NCI-H2107 treated with DMSO at 0.1 percent for 48 hours (cell line): Measurements from ENCODE around the gene FRAT2.

Experiments used
- DNase-seq: peaks from one replicate; lab custom pipeline; 2025; ENCODE audit not compliant: unreplicated experiment; lab: John Stamatoyannopoulos, UW

Gene FRAT2

GRCh38 chr10:97327348-97328294 lies 6.9 kb downstream of the FRAT2 start:
- no peak for DNase-seq

GRCh38 chr10:97325754-97326153 lies 8.8 kb downstream of the FRAT2 start:
- no peak for DNase-seq

GRCh38 chr10:97323501-97323900 lies 11.0 kb downstream of the FRAT2 start:
- no peak for DNase-seq

- peak; percentile 58 for DNase-seq
Measured at GRCh38 chr10:97321804-97322190, 12.7 kb downstream of the FRAT2 start.

GRCh38 chr10:97321032-97321803 lies 13.3 kb downstream of the FRAT2 start:
- peak; percentile 20 for DNase-seq

- no peak for DNase-seq
Measured at GRCh38 chr10:97320480-97321031, 14.0 kb downstream of the FRAT2 start.

GRCh38 chr10:97319671-97320479 lies 14.7 kb downstream of the FRAT2 start:
- DNase-seq = no peak

- DNase-seq = peak; percentile 33
Measured at GRCh38 chr10:97318772-97319651, 15.5 kb downstream of the FRAT2 start, which contains the start of gene FRAT1. FRAT1 (plus strand) TSS chr10:97319271; CDS start chr10:97319454, 183 bp downstream.

- no peak for DNase-seq
Measured at GRCh38 chr10:97314671-97315070, 19.9 kb downstream of the FRAT2 start.

- no peak for DNase-seq
Measured at GRCh38 chr10:97312897-97313296, 21.6 kb downstream of the FRAT2 start.

GRCh38 chr10:97311111-97311626 lies 23.4 kb downstream of the FRAT2 start:
- DNase-seq = no peak

- no peak for DNase-seq
Measured at GRCh38 chr10:97307866-97308780, 26.4 kb downstream of the FRAT2 start.

- no peak for DNase-seq
Measured at GRCh38 chr10:97307441-97307840, 27.1 kb downstream of the FRAT2 start.

- no peak for DNase-seq
Measured at GRCh38 chr10:97302088-97302791, 32.3 kb downstream of the FRAT2 start.

- DNase-seq = no peak
Measured at GRCh38 chr10:97300980-97301379, 33.5 kb downstream of the FRAT2 start.

- DNase-seq = no peak
Measured at GRCh38 chr10:97298223-97298571, 36.3 kb downstream of the FRAT2 start.

GRCh38 chr10:97297556-97298222 lies 36.8 kb downstream of the FRAT2 start:
- no peak for DNase-seq

- no peak for DNase-seq
Measured at GRCh38 chr10:97292862-97293198, 41.7 kb downstream of the FRAT2 start.
